Upper lobe of left lung (tissue), 4 donors: Measurements from ENCODE around the gene SLC27A4.

Experiments used
- EP300 ChIP-seq, 4 donors: sonication (generic); formaldehyde crosslinking; IDR thresholded peaks; one replicate each; pipeline ENCODE4 v1.5.1; 2017; ENCODE audit warnings: antibody characterized with exemption in 4 of 4, control low read depth in 2 of 4
- POLR2A ChIP-seq, 4 donors: fragments of 450-650 bp; IDR thresholded peaks; one replicate each; pipeline ENCODE4 v1.5.1; 2016 to 2017; ENCODE audit warnings: antibody characterized with exemption in 4 of 4, mild to moderate bottlenecking in 2 of 4
- POLR2AphosphoS5 ChIP-seq, 2 donors: sonication (generic); formaldehyde crosslinking; IDR thresholded peaks; one replicate each; pipeline ENCODE4 v1.5.1; 2017; ENCODE audit warnings: antibody characterized with exemption in 2 of 2
- TF ChIP-seq, protein P1 (sequence below), 6 experiments: fragments of 450-650 bp in 4 of 6; fragments of 200-600 bp in 2 of 6; sonication (generic) in 2 of 6; IDR thresholded peaks; one replicate each; pipeline ENCODE4 v1.5.1; 2016 to 2019; ENCODE audit warnings: antibody characterized with exemption in 6 of 6

DNA sequence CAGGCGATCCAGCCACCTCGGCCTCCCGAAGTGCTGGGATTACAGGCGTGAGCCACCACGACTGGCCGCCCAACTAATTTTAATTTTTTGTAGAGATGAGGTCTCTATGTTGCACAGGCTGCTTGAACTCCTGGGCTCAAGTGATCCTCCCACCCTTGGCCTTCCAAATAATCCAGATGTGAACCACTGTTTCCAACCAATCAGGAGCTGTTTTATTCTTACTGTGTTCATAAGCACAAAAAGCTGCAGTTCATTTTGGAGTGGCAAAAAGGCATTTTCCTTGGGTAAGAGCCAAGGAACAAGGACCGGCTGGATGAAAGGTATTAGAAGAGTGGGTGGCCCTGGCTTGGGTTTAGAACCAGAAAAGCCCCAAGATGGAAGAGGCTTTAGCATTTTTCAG is 5.2 kb upstream of the SLC27A4 start:
- TF ChIP-seq, protein P1, sequence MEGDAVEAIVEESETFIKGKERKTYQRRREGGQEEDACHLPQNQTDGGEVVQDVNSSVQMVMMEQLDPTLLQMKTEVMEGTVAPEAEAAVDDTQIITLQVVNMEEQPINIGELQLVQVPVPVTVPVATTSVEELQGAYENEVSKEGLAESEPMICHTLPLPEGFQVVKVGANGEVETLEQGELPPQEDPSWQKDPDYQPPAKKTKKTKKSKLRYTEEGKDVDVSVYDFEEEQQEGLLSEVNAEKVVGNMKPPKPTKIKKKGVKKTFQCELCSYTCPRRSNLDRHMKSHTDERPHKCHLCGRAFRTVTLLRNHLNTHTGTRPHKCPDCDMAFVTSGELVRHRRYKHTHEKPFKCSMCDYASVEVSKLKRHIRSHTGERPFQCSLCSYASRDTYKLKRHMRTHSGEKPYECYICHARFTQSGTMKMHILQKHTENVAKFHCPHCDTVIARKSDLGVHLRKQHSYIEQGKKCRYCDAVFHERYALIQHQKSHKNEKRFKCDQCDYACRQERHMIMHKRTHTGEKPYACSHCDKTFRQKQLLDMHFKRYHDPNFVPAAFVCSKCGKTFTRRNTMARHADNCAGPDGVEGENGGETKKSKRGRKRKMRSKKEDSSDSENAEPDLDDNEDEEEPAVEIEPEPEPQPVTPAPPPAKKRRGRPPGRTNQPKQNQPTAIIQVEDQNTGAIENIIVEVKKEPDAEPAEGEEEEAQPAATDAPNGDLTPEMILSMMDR (IDR thresholded peaks at IDR 0.05) = no peak
- TF ChIP-seq POLR2A (IDR thresholded peaks at IDR 0.05) = no peak
- TF ChIP-seq EP300 (IDR thresholded peaks at IDR 0.05) = no peak
- TF ChIP-seq POLR2AphosphoS5 (IDR thresholded peaks at IDR 0.05) = no peak
